Right forelimb (tissue), 1 donor: Measurements from ENCODE around the gene CLEC16A.

Experiments
- DNase-seq: peaks from one replicate; pipeline ENCODE4 v3.0.0-alpha.2; 2018

CLEC16A gene

GRCh38 chr16:11047057-11047456 lies 102.7 kb downstream of the CLEC16A start:
- no peak for DNase-seq

GRCh38 chr16:11047939-11048800 lies 103.8 kb downstream of the CLEC16A start:
- no peak for DNase-seq

- DNase-seq: no peak
Measured at GRCh38 chr16:11049396-11050059, 105.2 kb downstream of the CLEC16A start.

- DNase-seq: no peak
Measured at GRCh38 chr16:11050536-11050935, 106.2 kb downstream of the CLEC16A start.

GRCh38 chr16:11050944-11051343 lies 106.6 kb downstream of the CLEC16A start:
- no peak for DNase-seq

- no peak for DNase-seq
Measured at GRCh38 chr16:11051430-11051829, 107.1 kb downstream of the CLEC16A start.

- no peak for DNase-seq
Measured at GRCh38 chr16:11051879-11052808, 107.8 kb downstream of the CLEC16A start.

- no peak for DNase-seq
Measured at GRCh38 chr16:11053916-11054460, 109.6 kb downstream of the CLEC16A start.

GRCh38 chr16:11056090-11056992 lies 112.0 kb downstream of the CLEC16A start:
- no peak for DNase-seq

- DNase-seq: no peak
Measured at GRCh38 chr16:11056993-11057649, 112.8 kb downstream of the CLEC16A start.

GRCh38 chr16:11057711-11058345 lies 113.5 kb downstream of the CLEC16A start:
- no peak for DNase-seq

GRCh38 chr16:11058832-11059231 lies 114.5 kb downstream of the CLEC16A start:
- no peak for DNase-seq

GRCh38 chr16:11059588-11059987 lies 115.2 kb downstream of the CLEC16A start:
- no peak for DNase-seq

GRCh38 chr16:11060364-11060763 lies 116.0 kb downstream of the CLEC16A start:
- DNase-seq: no peak

GRCh38 chr16:11060842-11061241 lies 116.5 kb downstream of the CLEC16A start:
- no peak for DNase-seq

GRCh38 chr16:11061629-11062270 lies 117.4 kb downstream of the CLEC16A start:
- no peak for DNase-seq

- DNase-seq: no peak
Measured at GRCh38 chr16:11063448-11064201, 119.3 kb downstream of the CLEC16A start.

- DNase-seq: no peak
Measured at GRCh38 chr16:11064202-11064540, 119.8 kb downstream of the CLEC16A start.

GRCh38 chr16:11064851-11065250 lies 120.5 kb downstream of the CLEC16A start:
- no peak for DNase-seq
